GM19463 (cell line): ENCODE measurements around the gene RNASEH1.

Experiments
- ATAC-seq: cut with Tn5 transposase; IDR thresholded peaks from one replicate; pipeline ENCODE4 v1.9.1; 2021; ENCODE audit warnings: mild to moderate bottlenecking, moderate library complexity; ENCODE audit not compliant: unreplicated experiment

The RNASEH1 gene, protein sequence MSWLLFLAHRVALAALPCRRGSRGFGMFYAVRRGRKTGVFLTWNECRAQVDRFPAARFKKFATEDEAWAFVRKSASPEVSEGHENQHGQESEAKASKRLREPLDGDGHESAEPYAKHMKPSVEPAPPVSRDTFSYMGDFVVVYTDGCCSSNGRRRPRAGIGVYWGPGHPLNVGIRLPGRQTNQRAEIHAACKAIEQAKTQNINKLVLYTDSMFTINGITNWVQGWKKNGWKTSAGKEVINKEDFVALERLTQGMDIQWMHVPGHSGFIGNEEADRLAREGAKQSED

GRCh38 chr2:3558205-3559014 is at the start of gene RNASEH1:
RNASEH1 (minus strand) TSS chr2:3558333; CDS start chr2:3558260, 73 bp downstream.
- peak; percentile 95 for ATAC-seq

- no peak for ATAC-seq
These were observed 48.5 kb upstream of the RNASEH1 start for GRCh38 chr2:3606370-3607201.

GRCh38 chr2:3606028-3606369 is 47.9 kb upstream of the RNASEH1 start:
- ATAC-seq, result no peak

- no peak for ATAC-seq
These were observed 47.1 kb upstream of the RNASEH1 start for GRCh38 chr2:3604991-3605961.

DNA sequence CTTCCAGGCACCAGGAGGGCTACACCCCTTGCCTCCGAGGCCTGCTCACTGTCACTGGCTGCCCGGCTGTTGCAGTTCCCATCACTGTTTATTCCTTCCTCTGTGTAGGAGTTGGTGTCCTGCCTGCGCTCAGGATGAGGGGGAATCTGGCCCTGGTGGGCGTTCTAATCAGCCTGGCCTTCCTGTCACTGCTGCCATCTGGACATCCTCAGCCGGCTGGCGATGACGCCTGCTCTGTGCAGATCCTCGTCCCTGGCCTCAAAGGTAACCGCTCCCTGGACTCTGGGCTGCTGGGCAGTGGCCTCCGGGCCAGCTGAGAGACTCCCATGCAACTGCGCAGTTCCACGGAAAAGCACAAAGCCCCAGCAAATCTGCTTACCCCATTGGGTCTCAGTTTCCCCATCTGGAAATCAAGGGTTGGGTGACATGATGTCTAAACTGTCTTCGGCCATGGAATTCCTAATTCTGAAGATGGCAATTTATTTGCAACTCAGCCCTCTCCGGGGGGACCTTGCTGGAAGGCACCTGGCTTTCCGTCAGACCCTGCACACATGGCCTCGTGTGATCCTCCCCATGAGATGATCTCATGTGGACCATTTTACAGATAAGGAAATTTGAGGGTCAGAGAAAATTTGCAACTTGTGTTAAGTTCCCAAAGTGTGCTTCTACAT is 46.2 kb upstream of the RNASEH1 start:
- no peak for ATAC-seq

- ATAC-seq, result no peak
These were observed 45.5 kb upstream of the RNASEH1 start for GRCh38 chr2:3603536-3604206.

DNA sequence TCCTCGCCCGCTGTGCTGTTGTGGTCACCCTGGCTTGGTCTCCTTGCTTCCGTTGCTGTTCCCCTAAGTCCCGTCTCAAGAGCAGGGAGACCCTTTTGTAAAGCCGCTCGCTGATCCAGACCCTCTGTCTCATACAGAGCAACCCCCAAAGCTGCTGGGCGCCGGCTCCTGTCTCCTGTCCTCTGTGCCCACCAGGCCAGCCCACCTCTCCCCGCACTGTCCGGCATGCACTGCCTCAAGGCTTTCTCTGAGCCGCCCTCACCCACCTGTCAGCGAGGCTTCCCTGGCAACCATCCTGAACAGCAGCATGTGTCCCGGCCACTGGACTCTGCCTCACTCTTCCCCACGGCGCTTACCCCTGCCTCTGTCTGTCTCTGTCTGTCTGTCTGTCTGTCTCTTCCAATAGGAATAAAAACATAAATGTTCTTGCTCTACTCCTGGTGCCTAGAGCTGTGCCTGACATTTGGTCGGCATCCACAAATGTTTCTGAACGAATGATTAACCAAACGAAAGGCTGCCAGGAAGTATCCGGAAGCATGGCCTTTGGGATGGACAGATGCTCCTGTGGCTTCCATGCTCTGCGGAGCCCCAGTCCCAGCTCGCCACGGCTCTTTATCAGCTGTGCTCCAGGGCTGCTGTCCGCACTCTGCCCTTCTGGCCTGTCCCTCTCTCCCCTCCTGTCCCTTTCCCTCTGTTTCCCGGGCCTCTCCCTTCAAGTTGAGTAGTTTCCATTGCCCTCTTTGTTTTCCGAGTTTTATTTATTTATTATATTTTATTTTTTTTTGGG is 44.6 kb upstream of the RNASEH1 start:
- ATAC-seq, result no peak

GRCh38 chr2:3601561-3602271 is 43.6 kb upstream of the RNASEH1 start:
- ATAC-seq, result no peak

GRCh38 chr2:3600256-3600855 is 42.2 kb upstream of the RNASEH1 start:
- no peak for ATAC-seq

GRCh38 chr2:3598912-3599854 is 41.0 kb upstream of the RNASEH1 start:
- no peak for ATAC-seq

DNA sequence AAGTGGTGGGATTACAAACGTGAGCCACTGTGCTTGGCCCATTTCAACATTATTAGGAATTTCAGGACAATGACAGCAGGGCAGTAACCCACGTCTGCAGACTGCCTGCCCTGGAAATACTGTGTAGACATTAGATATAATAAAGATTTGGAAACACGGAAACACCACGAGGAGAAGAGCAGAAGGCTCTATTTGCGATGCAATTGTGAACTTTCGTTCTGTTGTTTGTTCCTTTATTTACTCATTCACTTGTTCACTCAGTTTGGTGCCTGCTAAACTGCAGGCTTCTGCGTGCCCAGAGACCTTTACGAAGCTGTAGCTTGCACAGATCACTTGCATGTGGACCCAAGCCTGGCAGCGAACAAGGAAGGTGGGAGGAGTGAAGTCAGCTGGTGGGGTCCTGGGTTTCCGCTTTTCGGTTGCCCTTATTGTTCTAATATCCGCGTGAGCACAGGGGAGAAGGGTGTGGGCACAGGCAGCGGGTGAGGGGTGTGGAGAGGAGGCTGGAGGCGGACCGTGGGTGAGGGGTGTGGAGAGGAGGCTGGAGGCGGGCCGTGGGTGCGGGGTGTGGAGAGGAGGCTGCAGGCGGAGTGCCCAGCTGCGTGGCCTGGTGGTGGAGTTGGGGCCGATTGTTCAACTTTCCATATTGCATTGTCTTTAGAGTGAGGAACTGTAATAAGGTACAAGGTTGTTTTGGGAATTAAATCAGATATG is 40.2 kb upstream of the RNASEH1 start:
- no peak for ATAC-seq

GRCh38 chr2:3597567-3597966 is 39.4 kb upstream of the RNASEH1 start:
- no peak for ATAC-seq

GRCh38 chr2:3596901-3597417 is 38.8 kb upstream of the RNASEH1 start:
- no peak for ATAC-seq

DNA sequence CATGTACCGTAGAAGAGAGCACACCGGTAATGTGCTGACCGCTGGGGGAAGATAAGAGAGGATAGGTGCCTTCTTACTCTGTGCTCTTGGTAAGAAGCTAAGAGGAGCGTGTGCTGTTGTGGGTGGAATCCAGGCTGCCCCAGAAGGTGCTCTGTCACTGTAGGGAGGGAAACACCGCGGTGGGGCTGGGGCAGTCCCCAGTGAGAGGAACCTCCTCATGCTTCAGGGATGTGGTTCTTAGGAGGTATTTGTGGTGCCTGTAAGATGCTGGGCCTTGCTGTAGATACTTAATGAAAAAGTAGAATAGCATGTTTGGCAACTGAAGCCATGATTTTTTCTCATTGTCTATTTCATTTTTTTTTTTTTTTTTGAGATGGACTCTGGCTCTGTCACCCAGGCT is 37.9 kb upstream of the RNASEH1 start:
- ATAC-seq, result peak; percentile 87

- ATAC-seq, result no peak
These were observed 37.3 kb upstream of the RNASEH1 start for GRCh38 chr2:3595404-3595803.
